RPMI8226 (cell line): Measurements from ENCODE around the gene CDC42EP3.

Experiments used
- DNase-seq: peaks from one replicate; pipeline ENCODE4 v3.0.0-alpha.2; 2015

The CDC42EP3 gene

GRCh38 chr2:37614061-37614738 is 57.2 kb downstream of the CDC42EP3 start:
- no peak for DNase-seq

- DNase-seq: no peak
These were observed 59.1 kb downstream of the CDC42EP3 start for GRCh38 chr2:37612382-37612781.

GRCh38 chr2:37610638-37611289 is 60.7 kb downstream of the CDC42EP3 start:
- no peak for DNase-seq

GRCh38 chr2:37609782-37610181 is 61.7 kb downstream of the CDC42EP3 start:
- no peak for DNase-seq

DNA sequence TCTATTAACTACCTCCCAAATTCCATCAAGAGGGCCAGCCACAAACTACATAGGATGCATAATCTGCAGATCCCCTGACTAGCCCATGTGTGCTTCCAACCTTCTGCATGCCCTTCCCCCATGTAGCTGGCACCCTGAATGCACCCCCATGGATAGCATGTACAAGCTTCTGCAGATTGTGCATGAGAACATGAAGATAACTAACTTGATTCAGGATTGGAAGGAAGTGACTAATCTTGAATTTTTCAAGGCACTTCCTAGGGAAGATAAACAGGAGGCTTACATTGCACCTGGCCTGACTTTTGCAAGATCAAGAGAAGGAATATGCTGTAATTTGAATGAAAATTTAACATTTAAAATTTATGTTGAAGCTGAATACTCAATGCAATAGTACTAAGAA is 66.7 kb downstream of the CDC42EP3 start:
- no peak for DNase-seq

GRCh38 chr2:37602702-37603101 is 68.7 kb downstream of the CDC42EP3 start:
- no peak for DNase-seq

GRCh38 chr2:37602040-37602439 is 69.4 kb downstream of the CDC42EP3 start:
- no peak for DNase-seq

- DNase-seq: no peak
These were observed 69.9 kb downstream of the CDC42EP3 start for GRCh38 chr2:37601569-37601968.

DNA sequence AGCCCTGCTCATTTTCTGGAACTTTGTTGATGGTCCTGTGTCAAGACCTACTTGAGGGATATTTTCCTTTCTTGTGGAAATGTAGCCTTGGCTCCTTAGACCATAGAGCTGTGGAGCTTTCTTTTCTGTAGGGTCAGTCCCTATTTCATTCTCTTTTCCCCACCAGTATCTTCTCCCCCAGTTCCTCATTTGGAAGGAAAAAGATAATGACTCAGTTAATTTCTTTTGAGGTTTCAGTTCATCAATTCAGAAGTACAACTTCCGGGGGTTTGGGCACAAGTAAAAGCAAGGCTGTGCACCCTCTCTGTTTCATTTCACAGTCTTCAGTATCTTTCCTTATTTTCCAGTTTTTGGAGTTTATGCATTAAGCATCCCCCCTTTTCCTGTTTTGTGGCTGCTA is 70.7 kb downstream of the CDC42EP3 start:
- peak; percentile 42 for DNase-seq

GRCh38 chr2:37599688-37600525 is 71.5 kb downstream of the CDC42EP3 start:
- DNase-seq: no peak

DNA sequence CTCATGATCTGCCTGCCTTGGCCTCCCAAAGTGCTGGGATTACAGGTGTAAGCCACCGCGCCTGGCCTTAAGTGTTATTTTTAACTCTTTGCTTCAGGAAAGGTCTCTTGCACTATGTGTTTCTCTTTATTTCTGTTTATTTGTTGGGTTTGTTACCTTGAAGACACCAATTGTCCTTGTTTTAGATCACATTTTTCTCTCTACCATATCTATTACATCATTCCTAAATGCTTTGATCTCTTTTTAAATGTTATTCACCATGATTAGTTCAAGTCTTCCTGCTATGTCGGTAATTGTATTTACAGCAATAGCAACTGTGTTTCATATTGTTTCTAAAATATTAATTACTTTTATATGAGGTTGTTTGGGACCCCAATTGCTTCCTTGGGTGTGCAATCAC is 77.7 kb downstream of the CDC42EP3 start:
- DNase-seq: no peak

DNA sequence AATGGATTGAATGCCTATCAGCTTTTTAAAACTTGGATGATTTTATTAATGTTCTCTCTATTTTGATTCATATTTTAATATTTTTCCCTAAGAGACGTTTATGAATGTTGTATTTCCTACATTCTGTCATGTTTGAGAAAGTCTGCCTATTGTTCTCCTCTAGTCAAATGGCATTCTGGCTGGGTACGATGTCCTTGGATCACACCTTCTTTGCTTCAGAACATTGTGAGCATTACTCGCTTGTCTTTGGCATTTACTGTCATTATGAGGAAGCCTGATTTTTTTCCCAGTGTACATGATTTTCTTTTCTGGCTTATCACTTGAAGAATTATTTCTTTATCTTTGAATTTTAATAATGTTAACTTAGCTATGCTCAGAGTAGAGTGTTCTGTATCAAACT is 78.4 kb downstream of the CDC42EP3 start:
- DNase-seq: no peak
